ENCODE results near the gene RAB3GAP2.
"Not testable (repeated sequence)": the region's sequence is repeated elsewhere in the genome, so short reads cannot be mapped to it uniquely, and the experiment has no call there.

The RAB3GAP2 gene

GRCh38 chr1:220221670-220222069, 50.6 kb downstream of the RAB3GAP2 start:
- TF ChIP-seq, protein P1, sequence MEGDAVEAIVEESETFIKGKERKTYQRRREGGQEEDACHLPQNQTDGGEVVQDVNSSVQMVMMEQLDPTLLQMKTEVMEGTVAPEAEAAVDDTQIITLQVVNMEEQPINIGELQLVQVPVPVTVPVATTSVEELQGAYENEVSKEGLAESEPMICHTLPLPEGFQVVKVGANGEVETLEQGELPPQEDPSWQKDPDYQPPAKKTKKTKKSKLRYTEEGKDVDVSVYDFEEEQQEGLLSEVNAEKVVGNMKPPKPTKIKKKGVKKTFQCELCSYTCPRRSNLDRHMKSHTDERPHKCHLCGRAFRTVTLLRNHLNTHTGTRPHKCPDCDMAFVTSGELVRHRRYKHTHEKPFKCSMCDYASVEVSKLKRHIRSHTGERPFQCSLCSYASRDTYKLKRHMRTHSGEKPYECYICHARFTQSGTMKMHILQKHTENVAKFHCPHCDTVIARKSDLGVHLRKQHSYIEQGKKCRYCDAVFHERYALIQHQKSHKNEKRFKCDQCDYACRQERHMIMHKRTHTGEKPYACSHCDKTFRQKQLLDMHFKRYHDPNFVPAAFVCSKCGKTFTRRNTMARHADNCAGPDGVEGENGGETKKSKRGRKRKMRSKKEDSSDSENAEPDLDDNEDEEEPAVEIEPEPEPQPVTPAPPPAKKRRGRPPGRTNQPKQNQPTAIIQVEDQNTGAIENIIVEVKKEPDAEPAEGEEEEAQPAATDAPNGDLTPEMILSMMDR (IDR thresholded peaks at IDR 0.05; ENCODE audit: low read depth, low read length) = no peak
- no peak for DNase-seq
- no peaks in the 10 kb centered on the region for H3K36me3 ChIP-seq
- H3K27me3 ChIP-seq (ENCODE audit: insufficient read depth, low read depth, severe bottlenecking) = no peaks in the 10 kb centered on the region
- H3K27ac ChIP-seq = no peak overlapping the region
- no peak overlapping the region for H3K4me3 ChIP-seq (ENCODE audit: low read depth, low read length)
- no peaks in the 10 kb centered on the region for H3K9me3 ChIP-seq (ENCODE audit: severe bottlenecking)

GRCh38 chr1:220221269-220221668, 51.0 kb downstream of the RAB3GAP2 start:
- Histone ChIP-seq H3K9me3 (ENCODE audit: severe bottlenecking) (no peaks in the 10 kb centered on the region), H3K4me3 (ENCODE audit: low read depth, low read length) (no peak overlapping the region), H3K27me3 (ENCODE audit: insufficient read depth, low read depth, severe bottlenecking) (no peaks in the 10 kb centered on the region), H3K36me3 (no peaks in the 10 kb centered on the region), H3K27ac (no peak overlapping the region)
- DNase-seq = no peak
- TF ChIP-seq, protein P1 (IDR thresholded peaks at IDR 0.05; ENCODE audit: low read depth, low read length) = no peak

DNA sequence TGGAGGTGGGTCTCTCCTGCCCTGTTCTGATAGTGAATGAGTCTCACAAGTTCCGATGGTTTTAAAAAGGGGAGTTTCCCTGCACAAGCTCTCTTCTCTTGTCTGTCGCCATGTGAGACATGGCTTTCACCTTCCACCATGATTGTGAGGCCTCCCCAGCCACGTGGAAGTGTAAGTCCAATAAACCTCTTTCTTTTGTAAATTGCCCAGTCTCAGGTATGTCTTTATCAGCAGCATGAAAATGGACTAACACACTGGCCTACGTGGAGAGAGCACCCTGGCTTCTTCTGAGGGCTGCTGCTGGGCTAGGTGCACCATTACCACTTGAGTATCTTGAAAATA, 51.6 kb downstream of the RAB3GAP2 start:
- not testable (repeated sequence) for DNase-seq; H3K9me3 ChIP-seq (ENCODE audit: severe bottlenecking); H3K27me3 ChIP-seq (ENCODE audit: insufficient read depth, low read depth, severe bottlenecking); H3K36me3 ChIP-seq; H3K27ac ChIP-seq; H3K4me3 ChIP-seq (ENCODE audit: low read depth, low read length)

- Histone ChIP-seq H3K36me3 (no peaks in the 10 kb centered on the region), H3K4me3 (ENCODE audit: low read depth, low read length) (no peak overlapping the region), H3K9me3 (ENCODE audit: severe bottlenecking) (no peaks in the 10 kb centered on the region), H3K27me3 (ENCODE audit: insufficient read depth, low read depth, severe bottlenecking) (no peaks in the 10 kb centered on the region), H3K27ac (peak overlapping the region; percentile 69)
- TF ChIP-seq, protein P1 (IDR thresholded peaks at IDR 0.05; ENCODE audit: low read depth, low read length) = no peak
- DNase-seq = no peak
Observed at GRCh38 chr1:220219865-220220698, 52.2 kb downstream of the RAB3GAP2 start.

- H3K9me3 ChIP-seq (ENCODE audit: severe bottlenecking) = no peaks in the 10 kb centered on the region
- TF ChIP-seq, protein P1 (IDR thresholded peaks at IDR 0.05; ENCODE audit: low read depth, low read length) = no peak
- no peaks in the 10 kb centered on the region for H3K27me3 ChIP-seq (ENCODE audit: insufficient read depth, low read depth, severe bottlenecking)
- H3K36me3 ChIP-seq = no peaks in the 10 kb centered on the region
- DNase-seq = no peak
- H3K4me3 ChIP-seq (ENCODE audit: low read depth, low read length) = peak overlapping the region; percentile 16
- H3K27ac ChIP-seq = peak overlapping the region; percentile 69
Observed at GRCh38 chr1:220219136-220219442, 53.2 kb downstream of the RAB3GAP2 start.

- Histone ChIP-seq H3K27ac (peak overlapping the region; percentile 69), H3K4me3 (ENCODE audit: low read depth, low read length) (peak overlapping the region; percentile 16)
- not testable (repeated sequence) for H3K36me3 ChIP-seq; H3K9me3 ChIP-seq (ENCODE audit: severe bottlenecking); H3K27me3 ChIP-seq (ENCODE audit: insufficient read depth, low read depth, severe bottlenecking)
- TF ChIP-seq, protein P1 (IDR thresholded peaks at IDR 0.05; ENCODE audit: low read depth, low read length) = peak; percentile 83
- DNase-seq = peak; percentile 86
Observed at GRCh38 chr1:220218397-220219135, 53.7 kb downstream of the RAB3GAP2 start.

Data from WERI-Rb-1 (cell line).